Activated T-cell treated with anti-CD3 and anti-CD28 coated beads, Interleukin-2, amount 50 U/mL, for 4 hours (primary cell): ENCODE data around the gene MXI1. TPM values are rescaled to one million over a fixed set of nuclear protein-coding genes. Genes with fewer than 3 reads are reported as not detected.

Experiments
- ATAC-seq, 2 donors: fragments of 200-7000 bp; cut with Tn5 transposase; one replicate each; pipeline ENCODE4 v1.10.0; 2021
- DNase-seq: peaks from one replicate; pipeline ENCODE4 v3.0.0-alpha.2; 2020
- H3K27me3 Mint-ChIP-seq: one replicate; pipeline ENCODE4 v1.8.0; 2021; ENCODE audit warnings: low read depth, mixed read lengths
- H3K36me3 Mint-ChIP-seq: one replicate; pipeline ENCODE4 v1.8.0; 2022; ENCODE audit warnings: mixed read lengths; ENCODE audit not compliant: insufficient read depth
- H3K4me1 Mint-ChIP-seq: one replicate; pipeline ENCODE4 v1.8.0; 2021; ENCODE audit warnings: low read depth, mixed read lengths
- H3K4me3 Mint-ChIP-seq: one replicate; pipeline ENCODE4 v1.8.0; 2021; ENCODE audit warnings: mild to moderate bottlenecking, moderate library complexity, mixed read lengths
- H3K9me3 Mint-ChIP-seq: one replicate; pipeline ENCODE4 v1.8.0; 2021; ENCODE audit warnings: mixed read lengths
- total RNA-seq, 3 donors: library from RNA; stranded (reverse); gene quantifications; one replicate each; pipeline ENCODE4 v1.2.1, GENCODE V29; 2021

The MXI1 gene
- total RNA-seq, 3 donors from 2014 or later, result 13.6 to 14.5 (median 14.2) TPM

- no peak for DNase-seq
- H3K27me3 Mint-ChIP-seq, result no peaks in the 10 kb centered on the region
- H3K9me3 Mint-ChIP-seq, result no peaks in the 10 kb centered on the region
- peaks cover 10% of the 10 kb centered on the region for H3K36me3 Mint-ChIP-seq
- no peak overlapping the region for H3K4me3 Mint-ChIP-seq
- ATAC-seq, result no peak
- H3K4me1 Mint-ChIP-seq, result peaks cover 40% of the 10 kb centered on the region
Observed at GRCh38 chr10:110276603-110277002, 69.2 kb downstream of the MXI1 start.

GRCh38 chr10:110277591-110277990, 70.2 kb downstream of the MXI1 start:
- ATAC-seq (no peak), DNase-seq (no peak)
- H3K27me3 Mint-ChIP-seq, result no peaks in the 10 kb centered on the region
- no peak overlapping the region for H3K4me3 Mint-ChIP-seq
- no peaks in the 10 kb centered on the region for H3K9me3 Mint-ChIP-seq
- H3K36me3 Mint-ChIP-seq, result peaks cover 10% of the 10 kb centered on the region
- H3K4me1 Mint-ChIP-seq, result peaks cover 38% of the 10 kb centered on the region

GRCh38 chr10:110278562-110279406, 71.4 kb downstream of the MXI1 start:
- DNase-seq (no peak), ATAC-seq (no peak)
- peaks cover 31% of the 10 kb centered on the region for H3K4me1 Mint-ChIP-seq
- H3K27me3 Mint-ChIP-seq, result no peaks in the 10 kb centered on the region
- no peaks in the 10 kb centered on the region for H3K9me3 Mint-ChIP-seq
- no peak overlapping the region for H3K4me3 Mint-ChIP-seq
- peaks cover 11% of the 10 kb centered on the region for H3K36me3 Mint-ChIP-seq

- peaks cover 24% of the 10 kb centered on the region for H3K4me1 Mint-ChIP-seq
- DNase-seq (peak; percentile 38), ATAC-seq (no peak)
- H3K27me3 Mint-ChIP-seq, result no peaks in the 10 kb centered on the region
- peaks cover 15% of the 10 kb centered on the region for H3K36me3 Mint-ChIP-seq
- no peak overlapping the region for H3K4me3 Mint-ChIP-seq
- no peaks in the 10 kb centered on the region for H3K9me3 Mint-ChIP-seq
Observed at GRCh38 chr10:110279407-110279986, 72.1 kb downstream of the MXI1 start.

- H3K36me3 Mint-ChIP-seq, result peaks cover 22% of the 10 kb centered on the region
Observed at GRCh38 chr10:110284262-110284661, 76.9 kb downstream of the MXI1 start.

GRCh38 chr10:110285501-110285900, 78.1 kb downstream of the MXI1 start:
- H3K27me3 Mint-ChIP-seq, result no peaks in the 10 kb centered on the region
- H3K4me1 Mint-ChIP-seq, result peaks cover 3% of the 10 kb centered on the region
- H3K4me3 Mint-ChIP-seq, result no peak overlapping the region
- peaks cover 22% of the 10 kb centered on the region for H3K36me3 Mint-ChIP-seq
- ATAC-seq (no peak), DNase-seq (no peak)
- no peaks in the 10 kb centered on the region for H3K9me3 Mint-ChIP-seq

More at GRCh38 chr10:110284262-110284661, 76.9 kb downstream of the MXI1 start:
- Mint-ChIP-seq H3K4me1 (peaks cover 4% of the 10 kb centered on the region), H3K27me3 (no peaks in the 10 kb centered on the region), H3K4me3 (no peak overlapping the region), H3K9me3 (no peaks in the 10 kb centered on the region)
- no peak for ATAC-seq
- no peak for DNase-seq

GRCh38 chr10:110286841-110287240, 79.4 kb downstream of the MXI1 start:
- ATAC-seq (no peak), DNase-seq (no peak)
- H3K36me3 Mint-ChIP-seq, result peaks cover 21% of the 10 kb centered on the region
- no peak overlapping the region for H3K4me3 Mint-ChIP-seq
- H3K9me3 Mint-ChIP-seq, result no peaks in the 10 kb centered on the region
- no peaks in the 10 kb centered on the region for H3K27me3 Mint-ChIP-seq
- no peaks in the 10 kb centered on the region for H3K4me1 Mint-ChIP-seq

GRCh38 chr10:110296966-110297365, 89.6 kb downstream of the MXI1 start:
- H3K36me3 Mint-ChIP-seq, result peaks cover 47% of the 10 kb centered on the region

GRCh38 chr10:110300486-110300986, 93.1 kb downstream of the MXI1 start:
- H3K36me3 Mint-ChIP-seq, result peaks cover 50% of the 10 kb centered on the region
- peaks cover 58% of the 10 kb centered on the region for H3K4me1 Mint-ChIP-seq
- ATAC-seq (no peak), DNase-seq (no peak)
- no peaks in the 10 kb centered on the region for H3K9me3 Mint-ChIP-seq
- H3K27me3 Mint-ChIP-seq, result no peaks in the 10 kb centered on the region
- H3K4me3 Mint-ChIP-seq, result peak overlapping the region; percentile 47

More at GRCh38 chr10:110296966-110297365, 89.6 kb downstream of the MXI1 start:
- peaks cover 32% of the 10 kb centered on the region for H3K4me1 Mint-ChIP-seq
- no peak overlapping the region for H3K4me3 Mint-ChIP-seq
- no peak for ATAC-seq
- H3K9me3 Mint-ChIP-seq, result no peaks in the 10 kb centered on the region
- no peak for DNase-seq
- H3K27me3 Mint-ChIP-seq, result no peaks in the 10 kb centered on the region

- H3K36me3 Mint-ChIP-seq, result peaks cover 30% of the 10 kb centered on the region
- no peaks in the 10 kb centered on the region for H3K27me3 Mint-ChIP-seq
- H3K9me3 Mint-ChIP-seq, result no peaks in the 10 kb centered on the region
- peaks cover 60% of the 10 kb centered on the region for H3K4me1 Mint-ChIP-seq
- no peak for ATAC-seq
- no peak for DNase-seq
- H3K4me3 Mint-ChIP-seq, result peak overlapping the region; percentile 92
Observed at GRCh38 chr10:110303681-110304080, 96.3 kb downstream of the MXI1 start.

- Mint-ChIP-seq H3K27me3 (no peaks in the 10 kb centered on the region), H3K9me3 (no peaks in the 10 kb centered on the region), H3K4me3 (peak overlapping the region; percentile 94), H3K4me1 (peaks cover 57% of the 10 kb centered on the region), H3K36me3 (peaks cover 30% of the 10 kb centered on the region)
- ATAC-seq (peak; percentile 59 to 61), DNase-seq (no peak)
Observed at GRCh38 chr10:110304394-110304779, 97.0 kb downstream of the MXI1 start.

GRCh38 chr10:110304780-110305421, 97.5 kb downstream of the MXI1 start, which contains the start of gene SMNDC1:
Gene SMNDC1 (minus strand): TSS chr10:110304920. CDS start chr10:110303587, 1,333 bp downstream.
- Mint-ChIP-seq H3K4me3 (peak within 1 kb of the TSS; percentile 94), H3K27me3 (no peaks in the 10 kb centered on the region), H3K9me3 (no peaks in the 10 kb centered on the region), H3K36me3 (peaks cover 29% of the 10 kb centered on the region), H3K4me1 (peaks cover 55% of the 10 kb centered on the region)
- ATAC-seq (peak; percentile 95), DNase-seq (peak; percentile 96)

GRCh38 chr10:110305767-110306451, 98.5 kb downstream of the MXI1 start:
- Mint-ChIP-seq H3K4me1 (peaks cover 49% of the 10 kb centered on the region), H3K27me3 (no peaks in the 10 kb centered on the region), H3K4me3 (peak overlapping the region; percentile 94), H3K36me3 (peaks cover 25% of the 10 kb centered on the region), H3K9me3 (no peaks in the 10 kb centered on the region)
- DNase-seq (peak; percentile 32), ATAC-seq (peak; percentile 50 to 59)

- no peaks in the 10 kb centered on the region for H3K27me3 Mint-ChIP-seq
- peaks cover 49% of the 10 kb centered on the region for H3K4me1 Mint-ChIP-seq
- ATAC-seq (no peak), DNase-seq (no peak)
- peak overlapping the region; percentile 94 for H3K4me3 Mint-ChIP-seq
- no peaks in the 10 kb centered on the region for H3K9me3 Mint-ChIP-seq
- H3K36me3 Mint-ChIP-seq, result peaks cover 20% of the 10 kb centered on the region
Observed at GRCh38 chr10:110306452-110306768, 99.0 kb downstream of the MXI1 start.
